HepG2 (cell line): ENCODE measurements around the gene NBPF1. TPM values are rescaled to one million over a fixed set of nuclear protein-coding genes. Genes with fewer than 3 reads are reported as not detected.
A peak's percentile ranks its signal among the peaks of the same experiment; 100 is the strongest.

Experiments used
- BORCS8-MEF2B ChIP-seq: sonication (generic); formaldehyde crosslinking; IDR thresholded peaks from 2 replicates; pipeline ENCODE4 v1.8.0; 2022; ENCODE audit warnings: mild to moderate bottlenecking, missing genetic modification reagents
- GATA4 ChIP-seq: sonication (generic); IDR thresholded peaks from 2 replicates; pipeline ENCODE4 v1.6.1; 2016; ENCODE audit warnings: antibody characterized with exemption, low read depth, borderline replicate concordance
- HINFP ChIP-seq: sonication (generic); formaldehyde crosslinking; IDR thresholded peaks from 2 replicates; pipeline ENCODE4 v1.4.0; 2020; ENCODE audit warnings: low read depth, mild to moderate bottlenecking, missing genetic modification reagents
- SATB2 ChIP-seq: sonication (generic); formaldehyde crosslinking; IDR thresholded peaks from 2 replicates; pipeline ENCODE4 v1.5.0; 2020; ENCODE audit warnings: missing genetic modification reagents
- SRY ChIP-seq: sonication (generic); formaldehyde crosslinking; IDR thresholded peaks from 2 replicates; pipeline ENCODE4 v1.8.0; 2022; ENCODE audit warnings: mild to moderate bottlenecking, missing genetic modification reagents
- STAG1 ChIP-seq: sonication (generic); formaldehyde crosslinking; IDR thresholded peaks from 2 replicates; pipeline ENCODE4 v1.4.0; 2020; ENCODE audit warnings: missing genetic modification reagents
- TBX3 ChIP-seq: fragments of 450-650 bp; IDR thresholded peaks from 2 replicates; pipeline ENCODE4 v1.6.1; 2017; ENCODE audit warnings: antibody characterized with exemption, mild to moderate bottlenecking, inconsistent platforms, borderline replicate concordance
- TCF7L2 ChIP-seq: IDR thresholded peaks from 2 replicates; pipeline ENCODE4 v1.6.1; 2011; ENCODE audit warnings: mild to moderate bottlenecking, low read depth, low read length, moderate library complexity
- ZNF264 ChIP-seq: sonication (generic); formaldehyde crosslinking; IDR thresholded peaks from 2 replicates; pipeline ENCODE4 v1.4.0; 2020; ENCODE audit warnings: missing genetic modification reagents
- ZNF337 ChIP-seq: sonication (generic); formaldehyde crosslinking; IDR thresholded peaks from 2 replicates; pipeline ENCODE4 v1.5.1; 2020; ENCODE audit warnings: missing genetic modification reagents, low read depth, mild to moderate bottlenecking, borderline replicate concordance
- ZNF512 ChIP-seq: sonication (generic); formaldehyde crosslinking; IDR thresholded peaks from 2 replicates; pipeline ENCODE4 v1.4.0; 2020; ENCODE audit warnings: mild to moderate bottlenecking, missing genetic modification reagents
- ZNF564 ChIP-seq: sonication (generic); formaldehyde crosslinking; IDR thresholded peaks from 2 replicates; pipeline ENCODE4 v1.8.1; 2023; ENCODE audit warnings: mild to moderate bottlenecking, missing genetic modification reagents
- ZNF598 ChIP-seq: sonication (generic); formaldehyde crosslinking; IDR thresholded peaks from 2 replicates; pipeline ENCODE4 v1.5.1; 2020; ENCODE audit warnings: mild to moderate bottlenecking, missing genetic modification reagents, borderline replicate concordance
- ZNF766 ChIP-seq: sonication (generic); formaldehyde crosslinking; IDR thresholded peaks from 2 replicates; pipeline ENCODE4 v1.5.0; 2020; ENCODE audit warnings: missing genetic modification reagents, borderline replicate concordance
- ZNF878 ChIP-seq: sonication (generic); formaldehyde crosslinking; IDR thresholded peaks from 2 replicates; pipeline ENCODE4 v1.8.1; 2023; ENCODE audit warnings: mild to moderate bottlenecking, missing genetic modification reagents, moderate library complexity
- ZXDC ChIP-seq: sonication (generic); formaldehyde crosslinking; IDR thresholded peaks from 2 replicates; pipeline ENCODE4 v1.5.0; 2020; ENCODE audit warnings: mild to moderate bottlenecking, missing genetic modification reagents
- polyA plus RNA-seq, 8 experiments: library from polyadenylated mRNA; depleted of rRNA in 3 of 8; stranded (reverse) in 7 of 8; unstranded in 1 of 8; fragments of >200 nt; fragmentation: Illumina TruSeq in 4 of 8; extraction: Trizol in 4 of 8; gene quantifications; 2 replicates each; pipeline versions ENCODE4 v1.2.1 to v1.2.3, GENCODE V29; 2011 to 2016; ENCODE audit warnings: low read depth in 4 of 8, missing spikeins in 1 of 8, mixed read lengths in 1 of 8; ENCODE audit not compliant: insufficient read depth in 1 of 8
- total RNA-seq, 5 experiments: library from RNA; depleted of rRNA; stranded (reverse); fragments of >200 nt; fragmentation: Illumina TruSeq; extraction: Trizol; gene quantifications; 2 replicates each; pipeline ENCODE4 v1.2.3, GENCODE V29; 2016; ENCODE audit warnings: low read depth in 1 of 5

Gene NBPF1
- total and polyA plus RNA-seq, 2 of the 13 experiments (the other 11 are each of a cell fraction or from before 2014, with no cell fraction given): 30.3 to 35.6 TPM

- TF ChIP-seq ZNF512 (CRISPR knock-in tag) (peak; percentile 69), ZNF264 (CRISPR knock-in tag) (peak; percentile 84), TCF7L2 (no peak), BORCS8-MEF2B (CRISPR knock-in tag) (peak; percentile 97), STAG1 (peak; percentile 51), ZNF564 (CRISPR knock-in tag) (no peak), SATB2 (CRISPR knock-in tag) (peak; percentile 90), ZNF598 (CRISPR knock-in tag) (peak; percentile 100), SRY (CRISPR knock-in tag) (no peak), ZNF337 (CRISPR knock-in tag) (peak; percentile 99), HINFP (CRISPR knock-in tag) (peak; percentile 90), ZNF766 (CRISPR knock-in tag) (peak; percentile 92; the same call in 1 of the 2 replicates), ZXDC (CRISPR knock-in tag) (no peak), GATA4 (peak; percentile 90), ZNF878 (no peak), TBX3 (0 out of 2 replicates have a peak, but pooled peaks have one; percentile 14)
Observed at GRCh38 chr1:16613185-16614147, at the start of gene NBPF1 (continued).
